Activated T-helper 1 cell treated with anti-CD3 and anti-CD28 coated beads, Interleukin-2, amount 50 U/mL, for 16 hours (primary cell): ENCODE measurements around the gene ICAM4.

Experiments
- DNase-seq, 2 donors: peaks; one replicate each; pipeline ENCODE4 v3.0.0-alpha.2; 2020; ENCODE audit warnings: low read depth in 1 of 2, low spot score in 1 of 2

Gene ICAM4

DNA sequence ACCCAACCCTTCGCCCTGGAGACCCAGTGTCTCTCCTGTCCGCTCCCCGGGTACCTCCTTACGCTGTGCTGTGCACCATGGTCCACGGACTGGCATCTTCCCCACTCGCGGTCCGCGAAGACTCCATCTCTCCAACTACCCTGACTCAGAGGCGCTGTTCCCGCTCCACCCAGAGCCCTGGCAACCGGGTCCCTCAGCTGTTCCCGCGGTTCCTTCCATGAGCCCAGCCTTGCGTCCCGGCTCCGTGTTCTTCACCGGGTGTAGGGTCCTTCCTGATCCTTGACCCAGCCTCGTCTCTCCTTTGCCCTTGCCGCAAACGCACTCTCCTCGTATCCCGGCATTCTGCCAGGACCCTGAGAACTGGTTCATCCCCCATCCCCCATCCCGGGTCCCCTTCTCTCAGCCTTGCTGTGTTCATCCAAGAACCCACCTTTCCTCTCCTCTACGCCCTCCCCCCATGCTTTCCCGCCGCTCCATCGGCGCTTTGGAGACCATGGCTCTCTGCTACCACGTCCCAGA, 3.7 kb downstream of the ICAM4 start:
- no peak for DNase-seq

DNA sequence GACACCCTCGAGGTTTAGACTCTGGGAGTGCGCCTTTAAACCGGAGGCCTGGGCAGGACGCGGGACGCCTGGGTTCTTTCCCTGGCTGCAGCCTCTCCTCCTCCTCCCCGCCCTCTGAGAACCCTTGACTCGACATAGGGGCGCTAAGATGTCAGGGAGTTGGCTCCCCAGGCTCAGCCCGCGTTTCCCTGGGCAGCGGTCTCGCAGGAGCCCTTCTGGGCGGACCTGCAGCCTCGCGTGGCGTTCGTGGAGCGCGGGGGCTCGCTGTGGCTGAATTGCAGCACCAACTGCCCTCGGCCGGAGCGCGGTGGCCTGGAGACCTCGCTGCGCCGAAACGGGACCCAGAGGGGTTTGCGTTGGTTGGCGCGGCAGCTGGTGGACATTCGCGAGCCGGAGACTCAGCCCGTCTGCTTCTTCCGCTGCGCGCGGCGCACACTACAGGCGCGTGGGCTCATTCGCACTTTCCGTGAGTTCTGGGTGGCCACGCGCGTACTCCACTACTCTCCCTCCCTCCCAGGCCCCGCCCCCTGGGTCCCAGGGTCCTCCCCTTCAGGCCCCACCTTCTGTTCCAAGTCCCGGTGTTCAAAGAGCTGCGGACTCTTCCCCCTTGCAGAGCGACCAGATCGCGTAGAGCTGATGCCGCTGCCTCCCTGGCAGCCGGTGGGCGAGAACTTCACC, 4.3 kb downstream of the ICAM4 start:
- no peak for DNase-seq

DNA sequence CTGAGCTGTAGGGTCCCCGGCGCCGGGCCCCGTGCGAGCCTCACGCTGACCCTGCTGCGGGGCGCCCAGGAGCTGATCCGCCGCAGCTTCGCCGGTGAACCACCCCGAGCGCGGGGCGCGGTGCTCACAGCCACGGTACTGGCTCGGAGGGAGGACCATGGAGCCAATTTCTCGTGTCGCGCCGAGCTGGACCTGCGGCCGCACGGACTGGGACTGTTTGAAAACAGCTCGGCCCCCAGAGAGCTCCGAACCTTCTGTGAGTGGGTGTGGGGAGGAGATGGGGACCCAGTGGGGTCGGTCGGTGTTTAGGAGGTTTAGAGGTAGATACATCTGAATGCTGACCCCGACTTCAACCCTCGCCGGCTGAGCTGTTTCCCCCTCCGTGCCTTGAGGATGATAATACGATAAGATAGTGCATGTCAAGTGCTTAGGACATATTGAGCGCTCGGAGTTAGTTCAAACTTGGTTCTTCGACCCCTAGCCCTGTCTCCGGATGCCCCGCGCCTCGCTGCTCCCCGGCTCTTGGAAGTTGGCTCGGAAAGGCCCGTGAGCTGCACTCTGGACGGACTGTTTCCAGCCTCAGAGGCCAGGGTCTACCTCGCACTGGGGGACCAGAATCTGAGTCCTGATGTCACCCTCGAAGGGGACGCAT, 4.9 kb downstream of the ICAM4 start:
- DNase-seq, result no peak

DNA sequence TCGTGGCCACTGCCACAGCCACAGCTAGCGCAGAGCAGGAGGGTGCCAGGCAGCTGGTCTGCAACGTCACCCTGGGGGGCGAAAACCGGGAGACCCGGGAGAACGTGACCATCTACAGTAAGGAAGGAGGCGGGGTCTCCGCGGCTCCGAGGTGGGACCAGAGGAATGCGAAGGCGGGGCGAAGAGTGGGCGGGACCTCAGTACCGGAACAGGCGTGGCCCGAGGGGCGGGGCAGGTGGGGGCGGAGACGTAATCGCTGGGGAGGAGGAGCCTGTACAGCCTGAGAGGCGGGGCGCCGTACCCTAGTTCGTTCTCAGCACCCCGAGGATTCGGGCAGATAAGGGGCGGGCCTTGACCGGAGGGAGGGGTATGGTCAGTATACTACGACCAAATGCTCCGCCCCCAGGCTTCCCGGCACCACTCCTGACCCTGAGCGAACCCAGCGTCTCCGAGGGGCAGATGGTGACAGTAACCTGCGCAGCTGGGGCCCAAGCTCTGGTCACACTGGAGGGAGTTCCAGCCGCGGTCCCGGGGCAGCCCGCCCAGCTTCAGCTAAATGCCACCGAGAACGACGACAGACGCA, 5.5 kb downstream of the ICAM4 start:
- peak in 1 of 2 donors; percentile 38 for DNase-seq

DNA sequence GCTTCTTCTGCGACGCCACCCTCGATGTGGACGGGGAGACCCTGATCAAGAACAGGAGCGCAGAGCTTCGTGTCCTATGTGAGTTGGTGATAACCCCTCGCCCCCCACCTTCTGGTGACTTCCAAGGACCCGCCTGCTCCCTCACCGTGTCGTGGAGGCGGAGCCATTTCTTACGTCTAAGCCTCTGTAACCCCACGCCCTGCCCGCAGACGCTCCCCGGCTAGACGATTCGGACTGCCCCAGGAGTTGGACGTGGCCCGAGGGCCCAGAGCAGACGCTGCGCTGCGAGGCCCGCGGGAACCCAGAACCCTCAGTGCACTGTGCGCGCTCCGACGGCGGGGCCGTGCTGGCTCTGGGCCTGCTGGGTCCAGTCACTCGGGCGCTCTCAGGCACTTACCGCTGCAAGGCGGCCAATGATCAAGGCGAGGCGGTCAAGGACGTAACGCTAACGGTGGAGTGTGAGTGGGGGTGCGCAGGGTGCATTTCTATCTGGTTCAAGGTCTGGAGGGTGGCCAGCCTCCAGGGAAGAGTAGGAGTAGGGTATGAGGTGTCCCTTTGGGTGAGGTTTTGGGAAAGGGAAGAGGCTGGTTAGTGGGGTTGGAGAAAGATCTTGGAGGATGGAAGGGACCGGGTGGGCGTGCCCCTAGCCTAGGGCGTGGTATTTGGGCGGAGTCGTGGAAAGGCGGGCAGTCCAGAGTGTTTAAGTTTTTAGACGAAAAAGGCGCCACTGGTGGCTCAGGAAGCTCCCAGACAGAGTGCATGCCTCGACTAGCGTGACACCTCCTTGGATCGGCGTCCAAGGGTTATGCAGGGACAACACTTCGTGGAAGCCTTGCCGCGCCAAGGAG, 6.3 kb downstream of the ICAM4 start:
- no peak for DNase-seq

DNA sequence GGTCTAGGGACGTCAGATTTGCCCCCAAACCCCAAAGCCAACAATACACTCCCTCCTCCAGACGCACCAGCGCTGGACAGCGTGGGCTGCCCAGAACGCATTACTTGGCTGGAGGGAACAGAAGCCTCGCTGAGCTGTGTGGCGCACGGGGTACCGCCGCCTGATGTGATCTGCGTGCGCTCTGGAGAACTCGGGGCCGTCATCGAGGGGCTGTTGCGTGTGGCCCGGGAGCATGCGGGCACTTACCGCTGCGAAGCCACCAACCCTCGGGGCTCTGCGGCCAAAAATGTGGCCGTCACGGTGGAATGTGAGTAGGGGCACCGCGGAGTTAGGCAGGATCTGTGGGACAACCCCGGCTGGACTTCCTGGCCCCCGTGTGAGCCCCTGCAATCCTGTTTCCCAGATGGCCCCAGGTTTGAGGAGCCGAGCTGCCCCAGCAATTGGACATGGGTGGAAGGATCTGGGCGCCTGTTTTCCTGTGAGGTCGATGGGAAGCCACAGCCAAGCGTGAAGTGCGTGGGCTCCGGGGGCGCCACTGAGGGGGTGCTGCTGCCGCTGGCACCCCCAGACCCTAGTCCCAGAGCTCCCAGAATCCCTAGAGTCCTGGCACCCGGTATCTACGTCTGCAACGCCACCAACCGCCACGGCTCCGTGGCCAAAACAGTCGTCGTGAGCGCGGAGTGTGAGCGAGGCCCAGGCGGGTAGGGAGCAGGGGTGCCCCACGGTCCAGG, 7.0 kb downstream of the ICAM4 start:
- no peak for DNase-seq

DNA sequence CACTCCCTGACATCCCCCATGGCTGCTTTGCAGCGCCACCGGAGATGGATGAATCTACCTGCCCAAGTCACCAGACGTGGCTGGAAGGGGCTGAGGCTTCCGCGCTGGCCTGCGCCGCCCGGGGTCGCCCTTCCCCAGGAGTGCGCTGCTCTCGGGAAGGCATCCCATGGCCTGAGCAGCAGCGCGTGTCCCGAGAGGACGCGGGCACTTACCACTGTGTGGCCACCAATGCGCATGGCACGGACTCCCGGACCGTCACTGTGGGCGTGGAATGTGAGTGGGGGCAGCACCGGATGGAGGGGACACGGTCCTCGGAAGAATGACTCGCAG, 7.6 kb downstream of the ICAM4 start:
- no peak for DNase-seq

DNA sequence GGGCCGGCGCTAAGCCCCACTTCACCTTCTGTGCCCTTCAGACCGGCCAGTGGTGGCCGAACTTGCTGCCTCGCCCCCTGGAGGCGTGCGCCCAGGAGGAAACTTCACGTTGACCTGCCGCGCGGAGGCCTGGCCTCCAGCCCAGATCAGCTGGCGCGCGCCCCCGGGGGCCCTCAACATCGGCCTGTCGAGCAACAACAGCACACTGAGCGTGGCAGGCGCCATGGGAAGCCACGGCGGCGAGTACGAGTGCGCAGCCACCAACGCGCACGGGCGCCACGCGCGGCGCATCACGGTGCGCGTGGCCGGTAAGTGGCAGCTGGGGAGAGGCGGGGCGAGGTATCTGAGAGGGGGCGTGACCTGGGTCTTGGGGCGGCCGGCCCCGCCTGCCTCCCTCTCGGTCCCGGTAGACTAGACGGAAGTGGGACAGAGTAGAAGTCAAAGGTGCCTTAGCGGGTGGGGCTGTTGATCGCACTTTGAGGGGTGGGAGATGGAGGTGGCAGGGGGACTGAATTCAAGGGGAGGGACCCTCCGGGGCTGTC, 8.6 kb downstream of the ICAM4 start:
- peak in 1 of 2 donors; percentile 42 for DNase-seq

DNA sequence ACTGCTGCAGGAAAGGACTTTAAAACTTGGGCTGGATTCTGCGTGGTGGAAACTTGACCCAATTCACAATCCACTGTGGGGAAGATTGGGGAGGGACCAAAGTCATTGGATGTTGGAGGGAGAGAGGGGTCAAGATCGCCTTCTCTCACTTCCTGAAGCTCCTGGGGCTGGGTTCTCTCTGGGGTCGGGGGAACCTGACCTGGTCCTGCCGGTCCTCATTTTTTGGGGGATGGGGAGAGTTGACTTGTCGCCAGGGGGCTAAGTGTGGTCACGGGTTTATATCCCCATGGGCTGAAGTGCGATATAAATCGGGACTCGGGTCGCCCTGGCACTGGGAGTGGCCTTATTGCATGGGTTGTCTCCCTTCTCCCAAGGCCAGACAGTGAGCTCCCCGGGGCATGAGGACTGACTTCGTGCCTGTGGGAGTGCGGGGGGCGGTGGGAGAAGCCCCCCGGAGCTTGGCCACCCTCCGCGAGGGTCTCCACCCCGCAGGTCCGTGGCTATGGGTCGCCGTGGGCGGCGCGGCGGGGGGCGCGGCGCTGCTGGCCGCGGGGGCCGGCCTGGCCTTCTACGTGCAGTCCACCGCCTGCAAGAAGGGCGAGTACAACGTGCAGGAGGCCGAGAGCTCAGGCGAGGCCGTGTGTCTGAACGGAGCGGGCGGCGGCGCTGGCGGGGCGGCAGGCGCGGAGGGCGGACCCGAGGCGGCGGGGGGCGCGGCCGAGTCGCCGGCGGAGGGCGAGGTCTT, 9.3 kb downstream of the ICAM4 start:
- DNase-seq, result no peak

DNA sequence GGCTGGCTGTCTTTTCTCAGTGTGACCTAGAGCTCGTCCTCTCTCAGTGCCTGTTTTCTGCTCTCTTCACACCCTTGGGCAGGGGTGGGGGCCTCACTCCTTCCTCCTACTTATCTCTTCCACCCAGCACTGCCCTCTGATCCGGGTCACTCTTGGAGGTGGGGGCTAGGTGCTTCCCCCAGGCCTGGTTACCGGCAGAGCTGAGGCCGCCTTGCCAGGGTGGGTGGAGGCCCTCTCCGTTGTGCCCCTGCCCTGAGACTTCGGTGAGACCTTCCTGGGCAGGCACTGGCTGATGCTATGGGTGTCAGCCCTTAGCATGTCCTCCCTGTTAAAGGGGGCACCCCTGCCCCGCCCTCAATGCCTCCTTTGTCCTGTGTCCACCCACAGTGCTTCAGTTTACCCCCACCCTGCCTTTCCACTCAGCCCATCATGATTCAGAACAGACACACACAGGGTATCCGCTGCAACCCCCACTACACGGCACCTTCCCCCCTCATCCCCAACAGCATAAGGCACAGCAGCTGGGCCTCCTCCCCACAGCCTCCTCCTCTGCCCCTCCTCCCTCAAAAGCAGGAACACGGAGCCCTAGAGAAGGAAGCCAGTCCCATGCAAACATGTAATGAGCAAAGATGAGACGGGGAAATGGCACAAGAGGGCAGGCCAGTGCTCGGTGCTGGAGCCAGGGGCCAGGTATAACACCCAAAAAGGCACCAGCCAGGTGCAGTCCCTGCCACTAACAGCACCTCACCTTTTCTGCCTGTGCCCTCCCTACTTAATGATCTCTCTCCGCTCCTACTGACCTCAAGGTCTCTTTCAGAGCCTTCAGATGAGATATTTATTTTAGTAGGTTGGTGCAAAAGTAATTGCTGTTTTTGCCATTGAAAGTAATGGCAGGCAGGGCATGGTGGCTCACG, 13.0 kb downstream of the ICAM4 start:
- DNase-seq, result no peak

DNA sequence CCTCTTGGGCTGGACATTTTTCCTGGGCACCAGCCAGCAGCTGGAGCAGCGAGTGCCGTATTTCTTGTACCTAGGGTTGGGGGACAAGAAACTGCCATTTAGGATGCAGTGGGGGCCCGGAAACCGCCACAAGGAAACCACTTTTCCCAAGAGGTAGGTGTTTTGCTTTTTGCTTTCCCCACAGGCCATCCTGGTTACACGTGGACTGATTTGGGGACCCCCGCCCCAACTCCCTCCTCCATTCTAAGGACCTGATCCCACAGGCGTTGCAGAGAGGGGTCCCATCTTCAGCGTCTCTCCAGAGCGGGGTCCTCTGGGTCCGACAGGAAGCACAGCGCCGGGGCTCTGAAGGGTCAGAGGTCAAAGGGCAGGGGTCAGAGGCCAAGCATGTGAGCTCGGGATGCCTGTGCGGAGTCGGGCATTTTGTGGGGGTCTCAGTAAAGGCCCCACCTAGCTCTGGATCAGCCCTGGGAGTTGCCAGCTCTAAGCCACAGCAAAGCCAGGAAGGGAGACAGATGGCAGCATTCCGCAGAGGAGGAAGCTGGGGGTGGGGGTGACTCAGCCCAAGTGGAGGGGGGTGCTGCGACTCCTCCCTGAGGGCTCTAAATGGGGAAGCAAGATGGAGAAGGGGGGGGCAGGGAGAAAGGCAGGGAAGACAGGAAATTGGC, 18.5 kb downstream of the ICAM4 start:
- DNase-seq, result no peak

DNA sequence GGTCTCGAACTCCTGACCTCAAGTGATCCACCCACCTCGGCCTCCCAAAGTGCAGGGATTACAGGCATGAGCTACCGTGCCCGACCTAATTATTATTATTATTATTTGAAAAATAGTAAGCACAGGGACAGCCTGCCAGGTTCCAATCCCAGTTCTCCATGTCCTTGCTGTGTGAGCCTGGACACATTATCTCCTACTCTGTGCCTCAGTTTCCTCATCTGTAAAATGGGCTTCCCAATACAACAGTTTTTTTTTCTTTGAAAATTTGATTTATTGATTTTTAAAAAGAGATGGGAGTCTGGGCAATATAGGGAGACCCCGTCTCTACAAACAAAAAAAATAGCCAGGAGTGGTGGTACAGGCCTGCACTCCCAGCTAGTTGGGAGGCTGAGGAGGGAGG, 19.6 kb downstream of the ICAM4 start:
- DNase-seq, result no peak

DNA sequence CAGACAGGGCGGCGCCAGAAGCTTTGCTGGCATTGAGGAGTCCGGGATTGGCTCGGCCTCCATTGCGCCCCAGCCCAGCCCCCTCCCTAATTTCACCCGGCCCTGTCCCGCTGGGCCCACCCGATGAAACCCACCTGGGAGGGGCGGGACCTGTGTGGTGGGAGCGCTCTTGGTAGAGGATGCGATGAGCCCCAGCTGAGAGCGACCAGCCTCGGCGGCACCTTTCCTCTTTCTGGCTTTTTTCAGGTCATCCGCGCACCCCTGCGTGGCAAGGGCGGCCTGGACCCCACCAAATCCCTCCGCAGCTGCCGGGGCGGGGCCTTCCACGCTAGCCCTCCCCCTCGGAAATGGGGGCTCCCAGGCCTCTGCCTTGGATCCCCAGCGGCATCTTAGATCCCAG, 22.7 kb downstream of the ICAM4 start, which contains the start of gene ZGLP1:
ZGLP1 (minus strand) TSS at position 393 of the 400 bp plus-strand sequence.
- DNase-seq, result no peak

DNA sequence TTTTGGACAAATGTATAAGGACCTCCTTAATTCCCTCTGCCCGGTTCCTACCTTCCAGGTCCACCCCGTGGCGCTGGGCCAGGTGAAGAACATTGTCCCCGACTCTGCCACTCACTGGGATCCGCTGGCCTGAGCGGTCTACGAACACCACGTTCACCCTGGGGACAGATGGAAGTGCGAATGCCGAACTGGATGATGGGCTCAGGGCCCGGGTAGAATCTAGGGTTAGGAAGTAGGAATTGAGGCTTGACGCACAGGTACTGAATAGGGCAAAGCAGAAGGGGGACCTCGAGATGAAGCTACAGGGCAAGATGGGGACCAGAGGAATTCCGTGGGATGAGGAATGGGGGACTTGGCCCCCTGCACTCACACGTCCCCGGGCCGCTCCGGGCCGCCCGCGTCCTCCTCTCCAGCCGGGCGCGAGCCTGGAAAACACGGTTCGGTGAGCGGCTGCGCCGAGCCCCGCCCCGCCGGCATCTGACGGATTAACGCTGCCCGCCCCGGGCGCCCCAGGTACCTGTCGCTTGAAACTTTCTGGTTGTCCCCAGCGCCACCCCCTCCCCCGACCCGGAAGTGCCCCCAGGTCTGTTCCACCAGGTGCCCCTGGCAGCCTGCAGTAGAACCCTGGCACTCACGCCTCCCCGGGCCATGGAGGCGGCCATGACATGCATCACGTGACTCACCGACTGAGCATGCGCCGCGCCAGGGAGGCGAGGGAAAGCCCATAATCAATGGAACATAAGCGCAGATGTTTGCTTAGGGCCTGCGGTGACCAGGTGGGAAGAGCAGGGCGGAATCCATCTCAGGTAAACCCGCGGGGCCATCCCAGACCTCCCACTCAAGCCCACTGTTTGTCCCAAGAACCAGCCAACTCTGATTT, 28.8 kb downstream of the ICAM4 start, which contains the start of gene FDX2:
FDX2 (minus strand) TSS at position 681 of the 880 bp plus-strand sequence; CDS start at position 662, 19 bp downstream.
- peak; percentile 84 to 87 for DNase-seq

DNA sequence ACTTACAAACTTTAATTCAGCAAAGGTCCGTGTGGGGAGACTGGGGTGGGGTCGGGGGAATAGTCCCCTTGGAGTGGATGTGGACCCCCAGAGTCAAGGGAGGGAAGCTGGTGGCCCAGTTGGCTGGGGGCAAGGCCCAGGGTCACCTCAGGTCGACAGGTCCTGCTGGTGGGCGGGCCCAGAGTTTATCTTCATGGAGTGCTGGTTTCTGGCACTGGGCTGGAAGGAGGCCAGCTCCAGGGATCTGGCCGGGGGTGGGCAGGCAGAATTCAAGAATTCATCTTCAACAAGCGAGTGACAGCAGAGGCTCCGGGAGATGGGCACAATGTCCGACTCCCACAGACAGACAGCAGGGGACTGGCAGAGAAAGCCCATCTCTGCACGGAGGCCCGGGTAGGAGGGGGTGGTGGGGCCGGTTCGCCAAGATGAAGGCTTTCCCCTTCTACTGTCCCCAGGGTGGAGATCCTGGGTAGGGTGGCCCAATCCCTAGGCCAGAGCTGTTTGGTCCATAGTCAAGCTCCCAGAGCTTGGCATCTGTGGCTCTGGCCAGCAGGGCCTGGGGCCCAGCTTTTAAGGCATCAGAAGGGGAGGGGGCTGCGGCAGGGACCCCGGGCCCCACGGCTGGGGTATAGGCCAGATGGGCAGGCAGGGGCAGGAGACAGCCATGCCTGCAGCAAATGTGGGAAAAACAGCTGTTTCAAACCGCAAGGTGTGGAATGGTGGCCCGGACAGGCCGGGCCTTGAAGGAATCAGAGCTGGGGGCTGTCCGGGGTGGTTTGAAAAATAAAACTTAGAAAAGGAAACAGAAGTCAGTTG, 29.7 kb downstream of the ICAM4 start:
- no peak for DNase-seq
